ENCODE measurements around the gene HMGCR. TPM values are rescaled to one million over a fixed set of nuclear protein-coding genes. Genes with fewer than 3 reads are reported as not detected.

HMGCR gene
- total RNA-seq, 1 donor from 2014 or later = 10.2 TPM

DNA sequence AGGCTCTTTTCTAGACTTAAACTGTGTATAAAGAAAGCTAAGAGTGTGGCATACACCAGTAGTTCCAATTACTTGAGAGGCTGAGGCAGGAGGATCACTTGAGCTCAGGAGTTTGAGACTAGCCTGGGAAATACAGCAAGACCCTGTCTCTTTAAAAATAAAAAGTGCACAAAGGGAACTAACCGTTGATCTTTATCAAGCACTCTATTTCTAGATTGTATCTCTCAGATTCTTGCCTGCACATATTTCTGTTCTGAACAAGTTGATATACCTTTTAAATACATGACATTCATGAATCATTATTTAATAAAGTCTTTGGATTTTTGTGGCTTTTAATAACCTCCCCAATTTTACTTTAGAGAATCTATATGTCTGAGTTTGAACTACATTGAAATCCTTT, 47.2 kb downstream of the HMGCR start:
- DNase-seq = no peak
- H3K36me3 ChIP-seq = peaks cover 97% of the 10 kb centered on the region
- H3K27ac ChIP-seq (replicated peaks) = no peak overlapping the region
- H3K4me3 ChIP-seq = no peak overlapping the region
- TF ChIP-seq, protein P1, sequence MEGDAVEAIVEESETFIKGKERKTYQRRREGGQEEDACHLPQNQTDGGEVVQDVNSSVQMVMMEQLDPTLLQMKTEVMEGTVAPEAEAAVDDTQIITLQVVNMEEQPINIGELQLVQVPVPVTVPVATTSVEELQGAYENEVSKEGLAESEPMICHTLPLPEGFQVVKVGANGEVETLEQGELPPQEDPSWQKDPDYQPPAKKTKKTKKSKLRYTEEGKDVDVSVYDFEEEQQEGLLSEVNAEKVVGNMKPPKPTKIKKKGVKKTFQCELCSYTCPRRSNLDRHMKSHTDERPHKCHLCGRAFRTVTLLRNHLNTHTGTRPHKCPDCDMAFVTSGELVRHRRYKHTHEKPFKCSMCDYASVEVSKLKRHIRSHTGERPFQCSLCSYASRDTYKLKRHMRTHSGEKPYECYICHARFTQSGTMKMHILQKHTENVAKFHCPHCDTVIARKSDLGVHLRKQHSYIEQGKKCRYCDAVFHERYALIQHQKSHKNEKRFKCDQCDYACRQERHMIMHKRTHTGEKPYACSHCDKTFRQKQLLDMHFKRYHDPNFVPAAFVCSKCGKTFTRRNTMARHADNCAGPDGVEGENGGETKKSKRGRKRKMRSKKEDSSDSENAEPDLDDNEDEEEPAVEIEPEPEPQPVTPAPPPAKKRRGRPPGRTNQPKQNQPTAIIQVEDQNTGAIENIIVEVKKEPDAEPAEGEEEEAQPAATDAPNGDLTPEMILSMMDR (IDR thresholded peaks at IDR 0.05; ENCODE audit: borderline replicate concordance) = no peak
- no peaks in the 10 kb centered on the region for H3K27me3 ChIP-seq (ENCODE audit: low read depth)
- H3K4me1 ChIP-seq = no peaks in the 10 kb centered on the region
- intact Hi-C loops (cut with micrococcal nuclease) = no loop called here
- no peaks in the 10 kb centered on the region for H3K9me3 ChIP-seq (replicated peaks)

DNA sequence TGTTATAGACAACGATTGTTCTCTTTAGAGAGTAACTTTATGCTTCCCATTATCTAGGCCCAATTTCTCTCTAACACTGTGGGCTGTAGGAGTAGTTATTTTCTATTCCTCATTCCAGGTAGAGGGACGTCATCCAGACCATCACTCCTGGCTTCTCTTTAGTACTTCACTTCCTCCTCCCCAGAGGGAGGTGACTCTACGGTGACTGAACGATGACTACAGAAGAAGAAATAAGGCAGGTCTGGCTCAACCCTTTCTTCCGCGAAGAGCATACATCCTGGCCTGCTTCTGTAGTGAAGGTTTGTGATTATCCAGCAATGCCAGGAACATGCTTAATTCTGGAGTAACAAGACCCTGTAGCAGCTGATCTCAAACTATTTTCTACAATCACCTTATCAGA, 50.8 kb downstream of the HMGCR start:
- intact Hi-C loops (cut with micrococcal nuclease) = no loop called here
- no peaks in the 10 kb centered on the region for H3K27me3 ChIP-seq (ENCODE audit: low read depth)
- no peak overlapping the region for H3K4me3 ChIP-seq
- no peaks in the 10 kb centered on the region for H3K4me1 ChIP-seq
- no peak for DNase-seq
- H3K36me3 ChIP-seq = peaks cover 76% of the 10 kb centered on the region
- TF ChIP-seq, protein P1 (IDR thresholded peaks at IDR 0.05; ENCODE audit: borderline replicate concordance) = no peak
- no peaks in the 10 kb centered on the region for H3K9me3 ChIP-seq (replicated peaks)
- H3K27ac ChIP-seq (replicated peaks) = no peak overlapping the region

DNA sequence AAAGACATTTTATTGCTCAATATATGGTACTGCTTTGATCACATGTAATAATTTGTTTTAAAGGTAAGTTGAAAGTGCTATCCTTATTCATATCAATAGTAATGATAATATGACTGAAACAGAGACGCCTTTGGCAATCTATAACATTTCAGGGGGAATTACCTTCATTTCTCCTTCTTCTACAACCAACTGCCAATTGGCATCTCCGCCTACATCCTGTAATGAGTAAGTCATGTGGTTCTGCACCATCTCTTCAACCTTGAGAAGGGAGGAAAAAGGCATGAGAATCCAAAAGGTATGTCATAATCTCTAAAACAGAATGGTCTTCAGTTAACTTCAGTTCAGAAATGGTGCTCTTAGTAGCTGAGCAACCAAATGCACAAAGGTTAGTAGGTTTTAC, 52.4 kb downstream of the HMGCR start:
- intact Hi-C loops (cut with micrococcal nuclease) = no loop called here
- DNase-seq = no peak
- no peaks in the 10 kb centered on the region for H3K9me3 ChIP-seq (replicated peaks)
- no peak overlapping the region for H3K4me3 ChIP-seq
- H3K27ac ChIP-seq (replicated peaks) = no peak overlapping the region
- no peaks in the 10 kb centered on the region for H3K27me3 ChIP-seq (ENCODE audit: low read depth)
- TF ChIP-seq, protein P1 (IDR thresholded peaks at IDR 0.05; ENCODE audit: borderline replicate concordance) = no peak
- H3K4me1 ChIP-seq = no peaks in the 10 kb centered on the region
- peaks cover 60% of the 10 kb centered on the region for H3K36me3 ChIP-seq

DNA sequence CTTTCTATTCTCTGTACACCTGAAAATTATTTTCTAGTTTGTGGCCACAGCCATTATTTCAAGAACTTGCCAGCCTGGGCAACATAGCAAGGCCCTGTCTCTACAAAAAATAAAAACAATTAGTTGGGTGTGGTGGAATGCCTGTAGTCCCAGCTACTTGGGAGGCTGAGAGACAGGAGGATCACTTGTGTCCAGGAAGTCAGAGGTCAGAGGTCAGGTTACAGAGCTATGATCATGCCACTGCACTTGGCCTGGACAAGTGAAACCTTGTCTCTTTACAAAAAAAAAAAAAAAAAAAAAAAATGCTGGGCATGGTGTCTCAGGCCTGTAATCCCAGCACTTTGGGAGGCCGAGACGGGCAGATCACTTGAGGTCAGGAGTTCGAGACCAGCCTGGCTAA, 58.3 kb downstream of the HMGCR start:
- Histone ChIP-seq H3K9me3 (replicated peaks) (no peaks in the 10 kb centered on the region), H3K27me3 (ENCODE audit: low read depth) (no peaks in the 10 kb centered on the region), H3K27ac (replicated peaks) (no peak overlapping the region), H3K4me1 (no peaks in the 10 kb centered on the region), H3K36me3 (peaks cover 42% of the 10 kb centered on the region), H3K4me3 (no peak overlapping the region)
- TF ChIP-seq, protein P1 (IDR thresholded peaks at IDR 0.05; ENCODE audit: borderline replicate concordance) = no peak
- intact Hi-C loops (cut with micrococcal nuclease) = no loop called here
- DNase-seq = no peak

DNA sequence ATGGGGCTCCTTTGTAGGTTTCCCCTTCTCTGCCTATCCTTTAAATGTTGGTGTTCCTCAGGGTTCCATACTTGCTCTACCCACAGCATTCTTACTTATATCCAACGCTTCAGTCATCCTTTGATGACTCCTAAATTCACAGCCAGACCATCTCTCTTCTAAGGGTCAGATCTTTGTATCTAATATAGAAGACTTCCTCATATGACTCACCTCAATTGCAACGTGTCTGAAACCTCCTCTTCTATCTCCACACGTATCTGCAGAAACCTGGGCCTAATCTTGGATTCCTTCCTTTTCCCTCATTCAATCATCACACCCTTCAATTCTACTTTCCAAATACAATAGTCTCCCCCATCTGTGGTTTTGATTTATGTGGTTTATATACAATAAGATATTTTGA, 68.3 kb downstream of the HMGCR start:
- Histone ChIP-seq H3K9me3 (replicated peaks) (no peaks in the 10 kb centered on the region), H3K4me3 (no peak overlapping the region), H3K27me3 (ENCODE audit: low read depth) (no peaks in the 10 kb centered on the region), H3K27ac (replicated peaks) (no peak overlapping the region), H3K36me3 (peaks cover 25% of the 10 kb centered on the region), H3K4me1 (no peaks in the 10 kb centered on the region)
- no peak for DNase-seq
- intact Hi-C loops (cut with micrococcal nuclease) = no loop called here
- TF ChIP-seq, protein P1 (IDR thresholded peaks at IDR 0.05; ENCODE audit: borderline replicate concordance) = no peak

Other genes with a start within 250 kb of the HMGCR start
- 0.11 TPM for gene ANKRD31, start 100.3 kb upstream of the HMGCR start, total RNA-seq
- gene CERT1, start 174.4 kb downstream of the HMGCR start, total RNA-seq = 28.8 TPM
- 21.1 TPM for gene POLK, start 174.7 kb downstream of the HMGCR start, total RNA-seq